Stimulated activated CD8-positive, alpha-beta memory T cell treated with anti-CD3 and anti-CD28 coated beads, Interleukin-7, amount 100 ng/mL, for 48 hours (primary cell): ENCODE data around the gene FMNL2.

Experiments used
- DNase-seq, 2 donors: peaks; one replicate each; pipeline ENCODE4 v3.0.0-alpha.2; 2020; ENCODE audit warnings: low read depth in 1 of 2; ENCODE audit errors: extremely low read depth in 1 of 2

The FMNL2 gene

DNA sequence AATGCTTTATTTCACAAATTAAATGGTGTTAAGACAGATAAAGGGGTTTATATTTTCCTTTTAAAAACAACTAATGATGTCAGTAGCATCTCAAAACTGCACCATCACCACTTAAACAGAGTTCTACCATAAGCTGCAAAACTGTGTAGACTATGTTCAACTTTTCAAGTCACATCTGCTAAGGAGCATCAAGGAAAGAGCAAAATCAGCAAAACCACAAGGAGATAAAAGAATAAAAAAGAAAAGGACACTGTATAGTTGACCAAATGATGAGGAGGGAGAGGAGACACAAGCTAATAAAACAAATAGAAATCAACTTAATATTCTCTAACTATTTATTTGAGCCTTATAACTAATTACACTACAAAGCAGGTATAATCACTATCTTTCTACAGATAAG lies 348.4 kb downstream of the FMNL2 start:
- DNase-seq = no peak

DNA sequence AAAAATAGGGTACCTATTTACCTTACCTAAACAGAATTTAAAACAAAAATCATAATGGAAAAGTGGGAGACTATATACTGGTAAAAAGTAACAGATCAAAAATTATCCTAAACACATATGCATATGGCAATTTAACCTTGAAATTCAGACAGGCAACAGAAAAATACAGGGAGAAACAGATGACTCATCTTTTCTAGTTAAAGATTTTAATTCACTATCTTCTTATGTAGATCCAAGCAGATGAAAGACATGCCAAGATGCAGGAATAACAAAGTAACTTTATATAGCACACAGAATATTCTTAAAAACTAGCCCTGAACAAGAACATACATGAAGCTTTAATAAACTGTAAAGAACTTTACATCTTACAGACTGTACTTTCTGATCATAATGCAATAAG lies 351.3 kb downstream of the FMNL2 start:
- no peak for DNase-seq

DNA sequence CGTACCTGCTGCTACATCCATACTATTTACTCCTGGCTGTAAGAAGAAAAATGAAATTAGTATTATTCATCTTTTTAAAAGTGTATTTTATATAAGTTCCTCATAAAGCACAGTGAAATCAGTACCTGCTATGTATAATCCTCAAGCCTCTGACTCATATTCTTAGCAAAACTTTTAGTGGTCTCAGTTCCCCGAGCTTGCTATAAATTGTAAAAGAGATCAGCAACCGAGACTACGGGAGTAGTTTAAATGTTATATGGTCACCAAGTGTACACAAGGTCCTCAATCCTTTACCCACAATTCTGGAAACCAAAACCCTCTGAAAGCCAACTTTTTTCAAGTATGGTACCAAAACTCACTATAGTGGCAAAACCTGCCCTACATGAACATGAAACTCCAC lies 358.1 kb downstream of the FMNL2 start:
- no peak for DNase-seq

DNA sequence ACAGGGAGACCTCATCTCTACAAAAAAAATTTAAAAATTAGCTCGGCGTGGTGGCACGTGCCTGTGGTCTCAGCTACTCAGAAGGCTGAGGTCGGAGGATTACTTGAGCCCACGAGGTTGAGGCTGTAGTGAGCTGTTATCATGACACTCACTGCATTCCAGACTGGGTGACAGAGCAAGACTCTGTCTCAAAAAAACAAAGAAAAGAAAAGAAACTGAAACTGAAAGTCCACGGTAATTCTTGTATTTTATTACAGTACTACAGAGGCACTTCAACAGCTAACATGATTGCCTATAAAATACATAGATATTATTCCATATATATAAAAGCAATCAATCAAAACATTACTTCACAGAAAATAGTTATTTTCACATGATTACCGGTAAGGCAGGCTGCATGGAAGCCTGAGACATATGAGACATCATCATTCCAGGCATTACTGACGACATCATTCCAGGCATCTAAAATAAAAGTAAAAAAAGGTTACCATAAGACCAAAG lies 359.2 kb downstream of the FMNL2 start:
- DNase-seq = peak in 1 of 2 donors; percentile 43

DNA sequence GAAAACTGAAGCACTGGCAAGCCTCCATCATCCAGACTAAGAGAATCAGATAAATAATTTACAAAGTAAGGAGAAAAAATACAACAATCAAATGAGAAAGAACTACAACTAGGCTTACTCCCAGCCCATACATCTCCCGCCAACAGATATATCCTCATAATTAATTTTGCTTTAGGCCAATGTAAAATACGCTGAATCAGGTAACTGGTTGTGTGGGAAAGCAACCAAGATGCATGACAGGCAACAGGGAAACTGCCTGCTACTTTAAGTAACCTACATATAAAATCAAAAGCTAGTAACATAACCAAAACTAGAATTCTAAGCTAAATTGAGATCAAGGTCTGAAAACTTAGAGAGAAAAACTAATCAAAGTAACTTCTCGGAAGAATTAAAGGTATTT lies 360.8 kb downstream of the FMNL2 start:
- no peak for DNase-seq

DNA sequence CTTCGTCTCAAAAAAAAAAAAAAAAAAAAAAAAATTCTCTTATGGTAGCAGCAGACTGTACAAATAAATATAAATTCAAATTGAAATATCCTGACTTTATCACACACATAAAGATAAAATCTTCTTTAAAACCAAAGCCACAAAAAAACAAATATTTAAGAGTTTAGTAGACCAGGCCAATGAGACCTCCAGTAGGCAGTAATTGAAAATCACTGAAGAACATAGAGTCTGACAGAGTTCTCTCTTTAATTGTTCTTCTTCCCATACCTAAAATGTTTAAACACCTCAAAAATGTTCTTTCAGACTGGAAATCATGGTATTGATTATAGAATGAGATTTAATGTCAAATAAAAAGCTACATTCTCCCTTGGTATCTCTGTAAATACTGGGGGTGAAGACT lies 361.5 kb downstream of the FMNL2 start:
- no peak for DNase-seq
